Omental fat pad (tissue), 4 donors: ENCODE data around the gene ZBTB11. TPM values are rescaled to one million over a fixed set of nuclear protein-coding genes. Genes with fewer than 3 reads are reported as not detected.
"Not testable (repeated sequence)": the region's sequence is repeated elsewhere in the genome, so short reads cannot be mapped to it uniquely, and the experiment has no call there.

Source experiments
- ATAC-seq: fragments of 150-250 bp; one replicate; pipeline ENCODE4 v1.9.1; 2016; ENCODE audit warnings: mild to moderate bottlenecking, moderate library complexity; ENCODE audit not compliant: low FRiP score
- DNase-seq: peaks from one replicate; pipeline ENCODE4 v3.0.0-alpha.2; 2019; ENCODE audit warnings: low spot score
- total RNA-seq, 4 donors: library from RNA; depleted of rRNA; stranded (reverse); fragments of >200 nt; gene quantifications; one replicate each; pipeline ENCODE4 v1.1.0, GENCODE V29; 2016
- TF ChIP-seq, protein P1 (sequence below), 3 donors: fragments of 450-650 bp; IDR thresholded peaks; one replicate each; pipeline ENCODE4 v1.5.1; 2016 to 2017; ENCODE audit warnings: antibody characterized with exemption in 3 of 3, mild to moderate bottlenecking in 3 of 3, moderate library complexity in 2 of 3

ZBTB11 gene
- total RNA-seq, 4 donors from 2014 or later, result 20.8 to 40.2 (median 23.6) TPM

DNA sequence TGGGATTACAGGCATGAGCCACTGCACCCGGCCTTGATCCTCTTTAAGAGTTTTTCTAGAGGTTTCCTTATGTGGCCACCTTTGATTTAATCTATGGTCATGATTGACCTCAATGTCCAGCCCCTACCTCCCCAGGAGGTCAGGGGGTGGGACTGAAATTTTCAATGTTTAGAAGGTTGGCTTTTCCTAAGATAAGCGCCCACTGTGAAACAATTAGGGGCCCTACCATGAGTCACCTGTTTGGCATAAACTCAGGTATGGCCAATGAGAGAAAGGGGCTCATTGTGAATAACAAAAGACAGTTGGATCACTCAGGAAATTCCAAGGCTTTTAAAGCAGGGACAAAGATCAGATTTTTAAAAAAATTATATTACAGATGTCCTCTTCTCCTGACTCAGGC is 51.1 kb downstream of the ZBTB11 start:
- DNase-seq (no peak), ATAC-seq (no peak)
- TF ChIP-seq, protein P1, sequence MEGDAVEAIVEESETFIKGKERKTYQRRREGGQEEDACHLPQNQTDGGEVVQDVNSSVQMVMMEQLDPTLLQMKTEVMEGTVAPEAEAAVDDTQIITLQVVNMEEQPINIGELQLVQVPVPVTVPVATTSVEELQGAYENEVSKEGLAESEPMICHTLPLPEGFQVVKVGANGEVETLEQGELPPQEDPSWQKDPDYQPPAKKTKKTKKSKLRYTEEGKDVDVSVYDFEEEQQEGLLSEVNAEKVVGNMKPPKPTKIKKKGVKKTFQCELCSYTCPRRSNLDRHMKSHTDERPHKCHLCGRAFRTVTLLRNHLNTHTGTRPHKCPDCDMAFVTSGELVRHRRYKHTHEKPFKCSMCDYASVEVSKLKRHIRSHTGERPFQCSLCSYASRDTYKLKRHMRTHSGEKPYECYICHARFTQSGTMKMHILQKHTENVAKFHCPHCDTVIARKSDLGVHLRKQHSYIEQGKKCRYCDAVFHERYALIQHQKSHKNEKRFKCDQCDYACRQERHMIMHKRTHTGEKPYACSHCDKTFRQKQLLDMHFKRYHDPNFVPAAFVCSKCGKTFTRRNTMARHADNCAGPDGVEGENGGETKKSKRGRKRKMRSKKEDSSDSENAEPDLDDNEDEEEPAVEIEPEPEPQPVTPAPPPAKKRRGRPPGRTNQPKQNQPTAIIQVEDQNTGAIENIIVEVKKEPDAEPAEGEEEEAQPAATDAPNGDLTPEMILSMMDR (IDR thresholded peaks at IDR 0.05), result no peak

DNA sequence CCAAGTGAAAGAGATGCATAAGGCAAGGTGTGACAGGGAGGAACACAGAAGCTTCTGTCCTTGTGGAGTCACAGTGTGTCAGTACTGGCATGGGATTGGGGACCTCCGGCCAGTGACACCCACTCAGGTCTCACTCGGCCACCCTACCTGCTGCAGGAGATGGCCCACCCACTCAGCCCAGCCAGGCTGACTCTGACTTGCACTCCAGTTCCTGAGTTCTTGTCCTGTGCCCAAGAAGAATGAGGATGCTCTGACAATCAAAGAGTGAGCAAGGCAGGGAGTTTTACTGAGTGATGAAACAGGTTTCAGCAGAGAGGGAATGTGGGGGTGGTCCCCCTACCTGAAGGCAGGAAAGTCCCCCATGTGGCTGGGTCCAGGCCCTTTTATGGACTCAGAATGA is 52.1 kb downstream of the ZBTB11 start:
- TF ChIP-seq, protein P1 (IDR thresholded peaks at IDR 0.05), result no peak
- DNase-seq (no peak), ATAC-seq (no peak)

DNA sequence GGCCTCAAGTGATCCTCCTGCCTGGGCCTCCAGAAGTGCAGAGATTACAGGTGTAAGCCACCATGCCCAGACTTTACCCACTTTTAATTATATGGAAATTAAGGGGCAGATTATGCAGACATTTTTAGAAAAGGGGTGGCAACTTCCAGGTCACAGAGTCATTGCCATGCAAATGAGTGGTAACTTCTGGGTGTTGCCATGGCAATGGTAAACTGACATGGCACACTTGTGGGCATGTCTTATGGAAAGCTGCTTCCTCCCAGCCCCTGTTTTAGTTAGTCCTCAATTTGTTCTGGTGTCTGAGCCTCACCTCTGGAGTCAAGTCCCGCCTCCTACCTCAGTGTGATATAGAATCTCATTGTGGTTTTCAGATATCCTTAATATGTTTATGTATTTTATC is 53.3 kb downstream of the ZBTB11 start:
- DNase-seq (no peak), ATAC-seq (no peak)
- TF ChIP-seq, protein P1 (IDR thresholded peaks at IDR 0.05), result no peak

DNA sequence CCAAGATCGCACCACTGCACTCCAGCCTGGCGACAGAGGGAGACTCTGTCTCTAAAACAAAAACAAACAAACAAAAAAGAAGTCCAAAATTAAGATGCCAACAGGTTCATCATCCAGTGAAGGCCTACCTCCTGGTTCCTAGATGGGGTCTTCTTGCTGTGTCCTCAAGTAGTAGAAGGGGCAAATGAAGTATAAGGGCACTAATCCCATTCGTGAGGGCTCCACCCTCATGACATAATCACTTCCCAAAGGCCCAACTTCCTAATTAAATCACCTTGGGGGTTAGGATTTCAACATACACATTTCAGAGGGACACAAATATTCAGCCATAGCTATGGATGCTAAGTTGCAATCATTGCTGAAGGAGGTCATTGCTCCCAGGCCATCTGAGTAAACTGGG is 57.2 kb downstream of the ZBTB11 start:
- no peak for DNase-seq
- TF ChIP-seq, protein P1 (IDR thresholded peaks at IDR 0.05), result no peak
- no peak for ATAC-seq

DNA sequence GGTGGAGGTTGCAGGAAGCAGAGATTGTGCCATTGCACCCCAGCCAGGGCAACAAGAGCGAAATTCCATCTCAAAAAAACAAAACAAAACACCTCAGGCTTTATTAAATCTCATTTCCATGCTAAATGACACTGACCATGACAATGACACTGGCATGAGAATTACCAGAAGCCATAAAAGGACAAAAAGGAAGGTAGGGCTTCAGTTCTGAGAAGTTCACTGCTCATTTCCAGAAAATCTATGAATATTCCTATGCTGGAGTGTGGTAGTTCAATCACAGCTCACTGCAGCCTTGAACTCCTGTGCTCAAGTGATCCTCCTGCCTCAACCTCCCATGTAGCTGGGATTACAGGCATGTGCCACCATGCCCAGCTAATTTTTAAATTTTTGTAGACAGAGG is 58.2 kb downstream of the ZBTB11 start:
- DNase-seq, result no peak

DNA sequence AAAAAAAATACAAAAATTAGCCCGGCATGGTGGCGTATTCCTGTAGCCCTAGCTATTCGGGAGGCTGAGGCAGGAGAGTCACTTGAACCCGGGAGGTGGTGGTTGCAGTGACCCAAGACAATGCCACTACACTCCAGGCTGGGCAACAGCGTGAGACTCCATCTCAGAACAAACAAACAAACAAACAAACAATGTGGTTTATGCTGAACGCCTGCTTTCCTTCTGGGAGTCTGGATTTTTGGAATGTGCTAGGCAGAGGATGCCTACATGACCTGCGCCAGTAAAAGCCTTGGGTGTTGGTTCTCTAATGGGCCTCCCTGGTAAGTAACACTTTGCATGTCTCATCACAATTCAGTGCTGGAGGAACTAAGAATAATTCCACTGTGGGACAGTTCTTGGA is 59.5 kb downstream of the ZBTB11 start:
- TF ChIP-seq, protein P1 (IDR thresholded peaks at IDR 0.05), result no peak
- DNase-seq (no peak), ATAC-seq (no peak)

More for the DNA sequence above, 58.2 kb downstream of the ZBTB11 start:
- no peak for ATAC-seq
- TF ChIP-seq, protein P1 (IDR thresholded peaks at IDR 0.05), result no peak

DNA sequence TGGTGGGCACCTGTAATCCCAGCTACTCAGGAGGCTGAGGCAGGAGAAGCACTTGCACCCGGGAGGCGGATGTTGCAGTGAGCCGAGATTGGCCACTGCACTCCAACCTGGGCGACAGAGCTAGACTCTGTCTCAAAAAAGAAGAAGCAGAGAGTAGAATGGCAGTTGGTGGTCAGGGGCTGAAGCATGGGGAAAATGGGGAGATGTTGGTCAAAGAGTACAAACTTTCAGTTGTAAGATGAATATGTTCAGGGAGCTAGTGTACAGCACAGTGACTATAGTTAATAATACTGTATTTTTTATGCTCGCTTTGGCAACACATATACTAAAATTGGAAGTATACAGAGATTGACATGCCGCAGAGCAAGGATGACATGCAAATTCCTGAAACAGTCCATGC is 61.4 kb downstream of the ZBTB11 start:
- ATAC-seq (no peak), DNase-seq (no peak)
- TF ChIP-seq, protein P1 (IDR thresholded peaks at IDR 0.05), result no peak

DNA sequence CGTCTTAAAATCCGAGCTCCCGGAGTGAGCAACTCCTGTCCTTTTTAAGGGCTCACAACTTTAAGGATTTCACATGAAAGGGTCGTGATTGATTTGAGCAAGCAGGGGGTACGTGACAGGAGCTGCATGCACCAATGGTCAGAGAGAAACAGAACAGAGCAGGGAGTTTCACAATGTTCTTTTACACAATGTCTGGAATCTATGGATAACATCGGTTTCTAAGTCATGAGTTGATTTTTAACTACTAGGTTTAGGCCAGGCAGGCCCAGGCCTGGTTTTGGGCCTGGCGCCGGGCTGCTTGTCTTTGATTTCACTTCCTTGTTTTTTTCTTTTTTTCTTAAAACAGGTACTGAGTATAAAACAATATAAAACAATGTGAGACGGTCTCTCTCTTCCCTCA is 63.9 kb downstream of the ZBTB11 start:
- ATAC-seq, DNase-seq: not testable (repeated sequence)
